Measurements from ENCODE around the gene CA9.

Gene CA9

GRCh38 chr9:35727676-35728040 lies 53.9 kb downstream of the CA9 start:
- Histone ChIP-seq H3K27ac (ENCODE audit: low read depth, low read length) (peak overlapping the region; percentile 23; the same call in 1 of the 2 replicates), H2AFZ (ENCODE audit: low read depth, low read length, severe bottlenecking) (no peak overlapping the region), H3K4me2 (ENCODE audit: low read depth, low read length, poor library complexity, severe bottlenecking) (peak overlapping the region; percentile 95), H3K4me3 (ENCODE audit: insufficient read depth, low read length, poor library complexity, severe bottlenecking) (no peak overlapping the region), H3K9me2 (replicated peaks; ENCODE audit: insufficient read depth, low read length) (no peaks in the 10 kb centered on the region), H3K79me2 (ENCODE audit: insufficient read depth, low read length) (peaks cover 54% of the 10 kb centered on the region), H3K9ac (ENCODE audit: low read length) (peak overlapping the region; percentile 25; the same call in 1 of the 2 replicates), H3K27me3 (ENCODE audit: low read length) (no peaks in the 10 kb centered on the region), H3K36me3 (ENCODE audit: low read length) (peaks cover 7% of the 10 kb centered on the region; the same call in 1 of the 2 replicates), H3F3A (ENCODE audit: insufficient read depth) (no peaks in the 10 kb centered on the region), H3K9me3 (ENCODE audit: insufficient read depth, low read length) (no peaks in the 10 kb centered on the region), H4K20me1 (ENCODE audit: low read depth, low read length) (no peaks in the 10 kb centered on the region; the same call in 1 of the 2 replicates)
- TF ChIP-seq EZH2phosphoT487 (conservative IDR thresholded peaks at IDR 0.05; ENCODE audit: low read length) (no peak), CTCF (IDR thresholded peaks at IDR 0.05; ENCODE audit: insufficient read depth, low read length, poor library complexity, severe bottlenecking) (no peak)

DNA sequence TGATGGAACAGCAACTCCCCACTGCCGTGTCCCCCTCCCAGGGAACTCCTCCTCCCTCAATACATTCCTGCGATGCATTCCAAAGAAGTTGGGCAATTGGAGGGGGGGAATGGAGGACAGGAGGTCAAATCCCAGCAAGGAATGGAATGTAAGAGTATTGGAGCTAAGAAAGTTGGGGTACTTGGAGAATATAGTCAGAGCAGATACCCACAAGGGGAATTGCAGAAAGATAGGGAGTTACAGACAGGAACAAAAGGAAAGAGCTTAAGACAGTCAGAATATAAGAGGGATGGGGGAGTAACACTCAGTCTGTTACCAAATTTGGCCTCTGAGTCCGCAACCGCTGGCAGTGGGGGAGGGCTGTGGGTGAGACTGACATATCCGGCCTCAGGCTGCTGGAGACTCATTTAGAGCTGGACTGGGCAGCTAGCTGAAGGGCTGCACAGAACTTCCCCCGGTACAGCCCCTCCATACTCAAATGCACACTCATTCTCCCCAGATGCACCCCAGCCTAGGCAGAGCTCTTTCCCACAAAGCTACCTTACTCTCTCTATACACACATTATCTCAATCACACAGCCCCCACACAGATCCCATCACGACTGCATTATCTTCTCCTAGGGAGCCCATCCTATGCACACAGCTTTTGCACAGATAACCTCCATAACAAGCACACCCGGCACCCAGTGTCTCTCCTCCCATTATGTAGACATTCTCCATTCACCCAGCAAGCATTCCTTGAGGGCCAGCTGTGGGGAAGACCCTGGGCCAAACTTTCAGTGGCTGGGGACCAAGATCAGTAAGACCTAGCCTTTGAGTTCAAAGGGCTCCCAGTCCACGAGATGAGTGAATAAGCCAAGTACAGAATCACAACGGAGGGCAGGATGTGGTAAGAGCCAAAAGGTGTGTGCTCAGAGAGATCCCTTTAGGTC lies 54.6 kb downstream of the CA9 start:
- TF ChIP-seq EZH2phosphoT487 (conservative IDR thresholded peaks at IDR 0.05; ENCODE audit: low read length), result no peak
- TF ChIP-seq CTCF (IDR thresholded peaks at IDR 0.05; ENCODE audit: insufficient read depth, low read length, poor library complexity, severe bottlenecking), result no peak
- Histone ChIP-seq H3K9me3 (ENCODE audit: insufficient read depth, low read length) (no peaks in the 10 kb centered on the region), H3K9me2 (replicated peaks; ENCODE audit: insufficient read depth, low read length) (no peaks in the 10 kb centered on the region), H3K27me3 (ENCODE audit: low read length) (no peaks in the 10 kb centered on the region), H2AFZ (ENCODE audit: low read depth, low read length, severe bottlenecking) (no peak overlapping the region), H3K79me2 (ENCODE audit: insufficient read depth, low read length) (peaks cover 59% of the 10 kb centered on the region), H3K4me3 (ENCODE audit: insufficient read depth, low read length, poor library complexity, severe bottlenecking) (no peak overlapping the region), H3F3A (ENCODE audit: insufficient read depth) (peaks cover under 1% of the 10 kb centered on the region; the same call in 1 of the 2 replicates), H3K27ac (ENCODE audit: low read depth, low read length) (peak overlapping the region; percentile 28), H3K4me2 (ENCODE audit: low read depth, low read length, poor library complexity, severe bottlenecking) (peak overlapping the region; percentile 95), H3K9ac (ENCODE audit: low read length) (peak overlapping the region; percentile 25), H3K36me3 (ENCODE audit: low read length) (peaks cover 7% of the 10 kb centered on the region; the same call in 1 of the 2 replicates), H4K20me1 (ENCODE audit: low read depth, low read length) (no peaks in the 10 kb centered on the region; the same call in 1 of the 2 replicates)

DNA sequence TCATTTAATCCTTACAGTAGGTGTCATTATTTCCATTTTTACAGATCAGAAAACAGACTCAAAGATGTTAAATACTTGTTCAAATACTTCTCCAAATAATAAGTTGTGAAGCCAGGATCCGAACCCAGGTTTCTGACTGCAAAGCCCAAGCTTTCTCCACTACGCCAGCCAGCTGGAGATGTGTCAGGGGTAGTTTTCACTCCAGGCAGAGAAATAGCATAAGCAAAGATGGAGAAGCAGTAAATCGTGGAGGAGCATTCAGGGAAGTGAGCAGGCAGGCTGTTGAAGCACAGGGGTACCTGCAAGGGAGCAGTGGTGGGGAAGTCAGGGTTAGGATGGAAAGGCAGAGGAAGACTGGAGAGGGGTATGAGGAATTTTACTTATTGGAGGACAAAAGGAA lies 55.4 kb downstream of the CA9 start:
- Histone ChIP-seq H3F3A (ENCODE audit: insufficient read depth) (peaks cover 8% of the 10 kb centered on the region; the same call in 1 of the 2 replicates), H3K9ac (ENCODE audit: low read length) (peak overlapping the region; percentile 9; the same call in 1 of the 2 replicates), H3K27me3 (ENCODE audit: low read length) (no peaks in the 10 kb centered on the region), H3K9me2 (replicated peaks; ENCODE audit: insufficient read depth, low read length) (no peaks in the 10 kb centered on the region), H3K36me3 (ENCODE audit: low read length) (peaks cover 7% of the 10 kb centered on the region; the same call in 1 of the 2 replicates), H3K27ac (ENCODE audit: low read depth, low read length) (no peak overlapping the region), H2AFZ (ENCODE audit: low read depth, low read length, severe bottlenecking) (no peak overlapping the region), H3K79me2 (ENCODE audit: insufficient read depth, low read length) (peaks cover 60% of the 10 kb centered on the region), H3K9me3 (ENCODE audit: insufficient read depth, low read length) (no peaks in the 10 kb centered on the region), H3K4me2 (ENCODE audit: low read depth, low read length, poor library complexity, severe bottlenecking) (peak overlapping the region; percentile 95), H3K4me3 (ENCODE audit: insufficient read depth, low read length, poor library complexity, severe bottlenecking) (no peak overlapping the region), H4K20me1 (ENCODE audit: low read depth, low read length) (no peaks in the 10 kb centered on the region; the same call in 1 of the 2 replicates)
- TF ChIP-seq CTCF (IDR thresholded peaks at IDR 0.05; ENCODE audit: insufficient read depth, low read length, poor library complexity, severe bottlenecking) (no peak), EZH2phosphoT487 (conservative IDR thresholded peaks at IDR 0.05; ENCODE audit: low read length) (no peak)

Data from SU-DHL-6 (cell line).